Measurements from ENCODE around the gene INPP5F.
"Not testable (repeated sequence)": the region's sequence is repeated elsewhere in the genome, so short reads cannot be mapped to it uniquely, and the experiment has no call there.

Gene INPP5F

GRCh38 chr10:119829429-119829828 is 103.6 kb downstream of the INPP5F start:
- DNase-seq: no peak

DNA sequence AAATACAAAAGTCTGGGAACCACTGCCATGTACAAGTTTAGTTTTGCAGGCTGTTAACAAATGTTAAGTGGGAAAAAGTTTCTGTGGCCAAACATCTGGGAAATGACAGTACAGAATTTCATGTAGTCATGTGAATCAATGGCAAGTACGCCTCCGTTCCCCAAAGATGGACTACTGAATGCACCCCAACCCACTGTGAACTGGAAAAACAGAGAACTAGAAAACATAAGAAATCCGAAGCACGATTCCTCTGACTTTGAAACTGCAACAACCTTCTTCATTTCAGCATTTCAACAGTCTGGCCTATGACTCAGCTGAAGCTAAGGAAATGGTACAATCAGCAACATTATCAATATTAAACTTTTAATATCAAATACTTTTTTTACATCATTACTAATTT is 105.0 kb downstream of the INPP5F start:
- DNase-seq: no peak

DNA sequence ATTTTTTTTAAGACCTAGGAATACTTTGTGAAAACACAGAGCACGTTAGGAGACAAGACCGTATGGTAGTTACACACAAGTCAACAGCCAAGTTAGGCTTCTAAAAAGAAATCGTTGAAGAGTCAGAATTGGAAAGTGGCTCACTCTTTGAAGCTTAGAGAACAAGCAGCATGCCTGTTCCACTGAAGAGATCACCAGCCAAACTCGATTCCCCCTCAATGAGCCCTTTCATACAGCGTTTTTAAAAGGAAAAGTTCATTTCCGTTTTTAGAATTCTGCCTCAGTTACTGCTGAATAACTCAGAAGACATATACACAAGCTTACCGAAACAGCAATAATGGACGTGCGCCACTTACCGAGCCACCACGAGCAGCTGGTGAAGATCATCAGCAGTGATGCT is 105.8 kb downstream of the INPP5F start:
- no peak for DNase-seq

DNA sequence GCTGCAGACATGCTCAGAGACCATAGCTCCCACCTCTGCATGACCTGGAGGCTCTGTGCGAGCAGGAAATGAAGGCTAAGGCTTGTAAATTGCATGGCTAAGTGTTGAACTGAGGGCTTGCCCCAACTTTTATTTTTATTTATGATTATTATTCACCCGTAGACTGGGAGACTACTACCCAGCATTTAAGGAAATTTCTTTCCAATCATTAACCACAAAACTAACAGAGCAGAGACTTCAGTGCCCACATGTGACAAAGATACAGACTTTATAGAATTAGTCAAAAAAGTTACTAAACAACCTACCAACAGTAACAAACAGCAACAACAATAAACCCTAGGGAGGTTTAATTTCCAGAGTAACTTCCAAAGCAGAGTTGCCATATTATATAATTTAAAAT is 107.1 kb downstream of the INPP5F start:
- no peak for DNase-seq

DNA sequence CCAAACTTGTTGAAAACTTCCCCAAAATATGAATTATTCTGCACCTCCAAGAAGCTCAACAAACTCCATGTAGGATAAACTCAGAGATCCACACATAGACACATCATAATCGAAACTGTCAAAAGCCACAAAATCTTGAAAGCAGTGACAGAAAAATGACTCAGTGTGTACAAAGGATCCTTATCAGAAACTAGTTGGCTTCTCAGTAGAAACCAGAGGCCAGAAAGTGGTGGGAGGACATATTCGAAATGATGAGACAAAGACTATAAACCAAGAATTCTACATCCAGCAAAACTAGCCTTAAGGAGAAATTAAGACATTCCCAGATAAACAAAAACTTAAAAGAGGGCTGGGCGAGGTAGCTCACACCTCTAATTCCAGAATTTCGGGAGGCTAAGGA is 108.3 kb downstream of the INPP5F start:
- no peak for DNase-seq

DNA sequence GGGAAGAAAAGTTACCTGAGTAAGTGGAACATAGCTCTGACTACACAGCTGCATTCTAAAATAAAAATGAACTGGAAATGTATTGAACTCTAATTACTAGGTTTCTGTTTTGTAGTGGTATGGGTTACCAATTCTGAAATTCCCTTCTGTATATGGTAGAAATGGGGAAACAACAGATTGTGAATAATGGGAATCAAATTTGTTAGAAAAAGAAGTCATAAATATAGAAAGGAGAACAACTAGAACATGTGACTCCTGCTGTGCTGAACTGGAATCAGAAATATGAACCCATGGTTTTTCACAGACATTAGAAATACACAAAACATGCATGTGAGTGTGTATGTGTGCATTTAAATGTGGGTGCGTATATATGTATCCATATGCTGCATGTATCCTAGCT is 119.8 kb downstream of the INPP5F start:
- no peak for DNase-seq

- DNase-seq: no peak
Measured at GRCh38 chr10:119849031-119849789, 123.4 kb downstream of the INPP5F start.

- no peak for DNase-seq
Measured at GRCh38 chr10:119849944-119850343, 124.1 kb downstream of the INPP5F start.

- DNase-seq: no peak
Measured at GRCh38 chr10:119852277-119852676, 126.4 kb downstream of the INPP5F start.

GRCh38 chr10:119852822-119853221 is 127.0 kb downstream of the INPP5F start:
- DNase-seq: no peak

DNA sequence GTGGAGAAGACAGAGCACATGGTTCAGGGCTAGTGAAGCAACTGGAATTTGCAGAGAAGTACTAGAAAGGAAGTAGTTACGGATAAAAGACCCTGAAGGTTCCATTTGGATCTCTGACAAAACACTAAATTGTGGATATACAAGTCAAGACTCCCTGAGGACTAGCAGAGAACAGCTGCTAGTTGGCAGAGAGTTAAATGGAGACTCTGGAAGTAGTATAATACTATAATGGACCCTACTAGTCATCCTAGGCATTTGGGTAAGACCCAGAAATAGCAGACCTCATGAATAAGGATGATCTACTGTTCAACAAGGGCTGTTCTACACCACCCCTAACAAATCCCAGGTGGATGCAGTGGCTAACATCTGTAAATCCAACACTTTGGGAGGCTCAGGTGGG is 127.7 kb downstream of the INPP5F start:
- no peak for DNase-seq

DNA sequence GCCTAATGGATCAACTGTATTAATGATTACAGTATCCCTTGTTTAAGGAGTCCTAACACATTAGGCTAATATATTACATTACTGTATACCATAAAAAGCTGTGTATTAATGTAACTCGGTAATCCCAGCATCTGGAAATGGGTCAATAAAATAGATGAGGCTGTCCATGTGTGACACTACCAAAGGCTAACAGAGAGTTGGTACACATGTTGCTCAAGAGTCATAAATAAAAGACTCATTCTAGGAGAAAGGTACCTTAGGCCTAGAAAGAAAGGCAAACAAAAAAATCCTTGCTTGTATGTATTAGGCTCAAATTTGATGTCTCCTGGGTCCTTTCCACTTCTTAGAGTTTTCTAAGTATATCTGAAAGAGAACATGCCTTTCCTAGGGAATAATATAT is 132.2 kb downstream of the INPP5F start:
- no peak for DNase-seq

DNA sequence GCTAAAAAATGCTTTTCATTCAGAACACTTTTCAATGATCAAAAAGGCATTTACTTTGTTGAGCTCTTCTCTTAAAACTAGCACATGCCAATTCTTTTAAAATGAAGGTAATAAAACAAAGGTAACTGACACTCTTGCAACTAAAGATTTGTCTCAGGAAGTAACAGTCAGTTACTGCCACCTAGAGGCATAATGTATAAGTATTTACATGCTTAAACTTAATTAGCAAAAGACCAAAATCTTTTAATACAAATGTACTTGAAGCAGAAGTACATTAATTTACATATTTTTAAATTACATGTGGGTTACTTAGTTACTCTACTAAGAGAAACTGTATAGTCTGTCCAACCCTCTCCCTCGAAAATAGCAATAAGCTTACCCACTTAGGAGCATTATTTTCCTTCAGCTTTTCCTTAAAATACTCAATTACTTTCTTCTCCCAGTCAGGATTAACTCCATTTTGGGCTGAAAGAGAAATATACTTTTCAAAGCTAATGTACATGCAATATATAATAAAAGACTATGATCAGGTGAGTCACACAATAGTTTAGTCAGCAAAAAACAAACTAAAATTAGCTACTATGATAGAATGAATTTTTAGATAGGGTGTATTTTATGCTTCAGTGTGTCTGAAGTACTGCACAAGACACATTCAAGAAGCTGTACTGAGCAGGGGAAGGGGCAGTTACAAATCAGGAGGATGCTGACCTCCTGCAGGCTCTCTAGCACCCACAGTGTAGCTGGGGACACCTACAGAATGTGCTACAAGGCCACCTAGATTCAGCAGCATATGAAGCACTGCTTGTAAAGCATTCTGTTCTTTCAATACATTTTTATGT is 133.8 kb downstream of the INPP5F start:
- no peak for DNase-seq

DNA sequence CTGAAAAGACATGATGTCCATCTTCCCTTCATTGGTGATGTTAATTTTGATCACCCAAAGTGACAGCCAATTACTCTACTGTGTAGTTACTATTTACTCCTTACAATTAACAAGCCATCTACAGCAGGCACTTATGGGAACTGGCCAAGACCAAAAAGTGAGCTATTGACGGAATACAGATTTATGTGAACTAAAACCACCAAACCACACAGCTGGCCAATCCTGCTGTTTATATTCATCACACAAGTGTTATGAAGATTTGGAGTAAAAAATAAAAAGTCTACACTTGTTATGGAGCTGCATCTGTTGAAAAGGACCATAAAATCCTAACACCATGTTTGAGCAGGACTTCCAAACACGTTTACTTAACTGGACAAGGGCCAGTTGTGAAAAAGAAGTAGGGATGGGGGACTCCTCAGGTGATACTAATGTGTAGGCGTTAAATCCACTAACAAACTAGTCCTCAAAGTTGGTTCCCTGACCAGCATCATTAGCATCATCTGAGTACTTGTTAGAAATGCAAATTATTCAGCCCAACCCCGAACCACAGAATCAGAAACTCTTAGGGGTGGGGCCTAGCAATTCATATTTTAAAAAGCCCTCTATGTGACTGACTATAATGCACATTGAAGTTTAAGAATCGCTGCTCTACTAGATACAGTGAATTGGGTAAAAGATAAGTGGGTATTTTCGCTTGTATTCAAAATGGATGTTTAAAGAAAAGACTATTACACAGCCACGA is 135.2 kb downstream of the INPP5F start:
- DNase-seq: no peak

DNA sequence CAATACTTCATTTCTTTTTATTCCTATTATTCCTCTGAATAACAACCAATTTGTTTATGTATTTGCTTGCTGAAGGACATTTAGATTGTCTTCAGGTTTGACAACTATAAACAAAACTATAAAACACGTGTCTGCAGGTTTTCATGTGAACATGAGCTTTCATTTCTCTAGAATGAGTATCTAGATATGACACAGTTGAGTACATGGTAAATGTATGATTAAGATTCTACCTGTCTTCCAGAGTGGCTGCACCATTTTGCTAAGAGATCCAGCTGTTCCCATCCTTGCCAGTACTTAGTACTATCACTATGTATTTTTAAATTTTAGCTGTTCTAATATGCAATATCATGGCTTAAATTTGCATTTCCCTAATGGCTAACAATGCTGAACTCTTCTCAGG is 136.7 kb downstream of the INPP5F start:
- DNase-seq: no peak

- DNase-seq: no peak
Measured at GRCh38 chr10:119863951-119864565, 138.2 kb downstream of the INPP5F start.

GRCh38 chr10:119865699-119866240 is 139.9 kb downstream of the INPP5F start:
- no peak for DNase-seq

DNA sequence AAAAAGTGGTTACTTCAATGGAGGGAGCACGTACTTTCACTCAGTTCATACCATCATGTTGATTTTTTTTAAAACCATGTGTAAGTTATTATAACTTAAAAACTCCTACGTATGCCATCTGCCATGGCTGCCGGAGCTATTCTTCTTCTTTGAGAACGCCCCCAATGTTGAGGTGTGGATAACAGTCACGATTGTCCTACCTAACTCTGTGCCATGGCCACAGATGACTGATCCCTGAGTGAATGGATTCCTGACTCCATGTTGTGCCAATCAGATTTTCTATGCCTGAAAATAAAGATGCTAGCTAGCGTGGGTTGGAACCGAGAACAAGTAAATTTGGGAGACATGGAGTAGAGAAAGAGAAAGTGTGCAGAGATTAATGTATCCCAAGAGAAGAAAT is 141.5 kb downstream of the INPP5F start:
- no peak for DNase-seq

DNA sequence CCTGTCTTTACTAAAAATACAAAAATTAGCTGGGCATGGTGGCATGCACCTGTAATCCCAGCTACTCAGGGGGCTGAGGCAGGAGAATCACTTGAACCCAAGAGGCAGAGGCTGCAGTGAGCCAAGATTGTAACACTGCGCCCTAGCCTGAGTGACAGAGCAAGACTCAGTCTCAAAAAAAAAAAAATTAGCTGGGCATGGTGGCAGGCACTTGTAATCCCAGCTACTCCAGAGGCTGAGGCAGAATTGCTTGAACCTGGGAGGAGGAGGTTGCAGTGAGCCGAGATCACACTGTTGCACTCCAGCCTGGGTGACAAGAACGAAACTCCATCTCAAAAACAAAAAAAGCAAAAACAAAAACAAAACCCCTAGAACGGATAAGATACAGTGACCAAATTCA is 143.5 kb downstream of the INPP5F start:
- DNase-seq: not testable (repeated sequence)

DNA sequence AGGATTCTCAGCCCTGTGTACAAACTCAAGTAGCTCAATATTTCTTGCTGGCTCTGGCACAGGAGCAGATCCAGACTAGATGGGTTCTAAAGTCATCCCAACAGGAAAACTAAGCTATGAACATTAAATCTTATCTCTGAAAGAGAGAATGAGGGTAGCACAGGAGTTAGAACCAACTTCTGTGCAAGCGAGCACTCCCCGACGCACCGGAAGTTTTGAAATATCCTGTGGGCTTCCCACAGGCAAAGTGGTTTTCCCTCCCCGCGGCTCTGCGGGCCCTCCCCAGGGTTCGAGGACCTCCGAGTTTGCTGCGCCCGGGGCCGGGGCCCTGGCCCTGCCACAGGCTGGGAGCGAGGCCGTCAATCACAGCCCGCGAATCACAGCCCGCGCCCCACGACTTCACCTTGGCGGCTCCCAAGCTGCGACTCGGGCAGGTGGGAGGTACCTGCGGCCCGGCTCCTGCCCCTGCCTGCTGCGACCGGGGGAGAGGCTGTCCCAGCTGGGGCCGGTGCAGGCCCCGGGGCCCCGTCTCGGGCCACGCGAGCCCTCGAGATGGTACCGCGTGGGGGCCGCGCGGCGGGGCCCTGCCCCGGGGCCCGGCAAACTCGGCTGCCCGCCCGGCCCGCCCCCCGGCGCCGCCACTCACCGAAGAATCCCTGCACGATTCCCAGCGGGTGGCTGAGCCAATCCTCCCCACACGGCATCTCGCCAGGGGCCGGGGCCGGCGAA is 146.2 kb downstream of the INPP5F start:
- DNase-seq: peak; percentile 48

- no peak for DNase-seq
Measured at GRCh38 chr10:119872610-119872859, 146.7 kb downstream of the INPP5F start, which contains the start of gene MCMBP. TSS of gene MCMBP (minus strand) at chr10:119872843. CDS start at chr10:119872584, 259 bp downstream.
